GM23248 (cell line): ENCODE results near the gene WFIKKN1.

ENCODE experiments used
- EZH2 ChIP-seq: fragments of 200-600 bp; sonication (generic); IDR thresholded peaks from 2 replicates; pipeline ENCODE4 v1.6.1; 2018; ENCODE audit warnings: antibody characterized with exemption, mild to moderate bottlenecking; ENCODE audit not compliant: insufficient read depth, poor library complexity, severe bottlenecking
- EZH2phosphoT487 ChIP-seq: fragments of 200-600 bp; sonication (generic); IDR thresholded peaks from 2 replicates; pipeline ENCODE4 v1.6.1; 2018; ENCODE audit warnings: antibody characterized with exemption, moderate library complexity, mild to moderate bottlenecking, low read depth; ENCODE audit not compliant: insufficient read depth

DNA sequence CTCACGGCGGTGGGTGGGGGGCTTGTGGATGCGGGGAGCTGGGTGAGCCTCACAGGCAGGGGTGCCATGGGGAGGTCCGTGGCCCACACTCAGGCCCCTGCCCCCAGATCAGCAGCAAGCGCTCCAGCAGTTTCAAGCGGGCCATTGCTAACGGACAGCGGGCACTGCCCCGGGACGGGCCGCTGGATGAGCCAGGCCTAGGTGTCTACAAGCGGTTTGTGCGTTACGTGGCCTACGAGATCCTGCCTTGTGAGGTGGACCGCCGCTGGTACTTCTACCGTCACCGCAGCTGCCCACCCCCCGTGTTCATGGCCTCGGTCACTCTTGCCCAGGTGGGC, 45.7 kb downstream of the WFIKKN1 start:
- TF ChIP-seq EZH2phosphoT487 (no peak), EZH2 (no peak)
